GM19238 (cell line): ENCODE measurements around the gene SLC6A6.
"Not testable (repeated sequence)": the region's sequence is repeated elsewhere in the genome, so short reads cannot be mapped to it uniquely, and the experiment has no call there.

ENCODE experiments used
- DNase-seq: peaks from one replicate; pipeline ENCODE4 v3.0.0; 2011; ENCODE audit warnings: low spot score; ENCODE audit not compliant: insufficient read length

SLC6A6 gene

GRCh38 chr3:14397531-14397930 lies 4.9 kb upstream of the SLC6A6 start:
- no peak for DNase-seq

DNA sequence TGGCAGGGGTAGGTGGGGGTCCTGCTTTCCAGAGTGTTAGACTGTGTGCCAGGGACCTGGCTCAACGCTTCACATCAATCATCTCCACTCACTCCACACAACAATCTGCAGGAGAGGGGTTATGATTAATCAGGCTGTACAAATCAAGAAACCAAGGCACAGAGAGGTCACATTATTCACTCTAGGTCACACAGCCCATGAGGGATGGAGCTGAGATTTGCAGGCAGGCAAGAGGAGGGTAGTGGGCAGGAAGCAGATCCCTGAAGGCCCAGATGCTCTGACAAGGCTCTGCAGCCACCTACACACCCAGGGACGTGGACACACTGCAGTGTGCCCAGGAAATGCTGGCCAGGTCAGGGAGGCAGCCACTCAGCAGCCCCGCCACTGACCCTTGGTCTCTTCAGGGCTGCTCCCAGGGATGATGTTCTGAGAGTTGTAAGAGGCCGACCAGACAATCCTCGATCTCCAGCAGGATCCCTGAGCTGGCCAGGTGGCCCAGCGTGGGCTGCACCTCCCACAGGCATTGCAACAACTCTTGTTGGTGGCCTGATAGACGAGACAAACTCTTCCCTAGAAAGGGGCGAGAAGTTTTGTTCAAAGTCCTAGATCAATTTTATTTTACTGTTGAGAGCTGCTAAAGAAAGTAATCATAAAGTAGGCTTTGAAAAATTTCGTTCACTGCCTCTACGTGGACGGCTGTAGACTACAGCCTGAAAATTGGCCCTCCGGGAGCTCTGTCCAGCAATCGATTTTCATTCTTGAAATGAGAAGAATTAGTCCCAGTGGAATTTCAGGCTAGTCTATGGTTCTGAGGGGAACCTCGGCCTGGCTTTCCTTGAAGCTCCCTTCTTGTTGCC lies 4.2 kb upstream of the SLC6A6 start:
- DNase-seq = no peak

GRCh38 chr3:14398797-14399106 lies 3.7 kb upstream of the SLC6A6 start:
- DNase-seq = no peak

- no peak for DNase-seq
These were observed 608 bp upstream of the SLC6A6 start for GRCh38 chr3:14401692-14402303.

DNA sequence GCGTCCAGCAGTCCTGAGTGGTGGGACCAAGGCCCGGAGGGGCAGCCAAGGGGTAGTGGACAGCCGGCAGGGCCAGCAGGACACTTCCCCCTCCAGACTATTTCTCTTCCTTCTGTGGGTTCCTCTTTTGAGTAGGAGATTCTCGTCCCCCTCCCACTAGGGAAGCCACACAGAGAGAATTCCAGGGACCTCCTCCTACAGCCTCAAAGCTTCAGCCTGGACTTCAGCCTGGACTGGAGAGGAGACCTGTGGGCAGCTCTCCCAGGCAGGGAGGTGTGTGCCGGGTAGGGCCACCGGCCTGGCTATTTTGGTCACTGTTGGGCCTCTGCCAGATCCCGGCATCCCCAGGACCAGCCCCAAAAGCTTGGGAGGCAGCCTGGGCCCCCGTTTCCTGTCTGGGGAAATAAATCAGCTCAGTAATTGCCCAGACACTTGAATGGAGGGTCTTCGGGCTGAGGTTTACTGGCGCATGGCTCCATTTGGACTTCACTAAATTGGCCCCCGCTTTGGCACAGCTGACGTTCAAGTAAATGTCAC lies 1.3 kb downstream of the SLC6A6 start:
- DNase-seq = no peak

DNA sequence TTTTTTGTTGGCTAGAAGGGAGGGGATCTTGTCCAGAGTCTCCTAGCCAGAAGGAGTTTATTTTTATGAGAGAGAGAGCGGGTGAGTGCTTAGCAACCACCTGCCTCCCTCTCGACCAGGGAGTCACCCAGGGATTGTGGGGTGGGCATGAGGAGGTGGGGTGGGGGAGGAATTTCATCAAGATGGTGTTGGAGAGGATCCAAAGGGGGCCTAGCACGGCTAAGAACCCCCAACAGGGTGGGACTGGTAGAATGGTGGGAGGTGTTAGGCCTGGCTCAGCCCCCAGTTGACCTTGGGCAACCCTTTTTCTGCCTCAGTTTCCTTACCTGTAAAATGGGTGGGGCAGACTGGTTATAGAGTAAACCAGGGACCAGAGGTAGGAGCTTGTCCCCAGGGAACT lies 1.8 kb downstream of the SLC6A6 start:
- no peak for DNase-seq

DNA sequence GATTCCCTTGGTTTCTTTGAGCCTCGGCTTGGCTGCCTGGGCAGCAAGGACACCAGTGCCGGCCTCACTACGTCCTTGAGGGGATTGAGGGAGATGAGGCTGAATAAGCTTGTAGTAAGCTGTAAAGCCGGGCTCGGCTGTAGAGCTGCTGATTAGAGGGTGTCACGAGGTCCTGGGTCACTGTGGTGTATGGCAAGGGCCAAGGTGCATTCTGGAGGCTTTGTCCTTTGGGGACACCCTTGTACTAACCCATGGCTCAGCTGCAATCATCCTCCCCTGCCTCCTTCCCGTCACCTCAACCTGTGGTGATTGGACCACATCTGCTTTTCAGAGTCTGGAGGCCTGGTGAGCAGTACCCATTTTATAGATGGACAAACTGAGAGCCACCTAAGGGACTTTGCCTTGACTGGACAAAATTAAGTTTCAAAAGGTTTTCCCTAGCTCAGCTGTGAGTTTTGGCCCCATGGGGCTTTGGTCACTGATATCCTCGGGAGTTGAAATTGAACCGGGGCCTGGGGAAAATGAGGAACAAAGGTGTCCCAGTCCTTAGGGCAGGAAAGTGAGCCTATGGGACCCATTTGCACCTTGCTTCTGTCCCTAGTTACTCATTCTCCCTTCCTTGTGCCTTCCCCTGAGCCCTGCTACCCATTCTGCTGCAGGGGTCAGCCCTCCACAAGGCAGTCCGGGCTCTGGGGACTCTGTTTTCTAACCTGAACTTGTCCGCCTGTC lies 2.4 kb downstream of the SLC6A6 start:
- DNase-seq = no peak

- no peak for DNase-seq
These were observed 3.2 kb downstream of the SLC6A6 start for GRCh38 chr3:14405360-14406238.

- DNase-seq = no peak
These were observed 3.9 kb downstream of the SLC6A6 start for GRCh38 chr3:14406336-14406735.

- no peak for DNase-seq
These were observed 4.4 kb downstream of the SLC6A6 start for GRCh38 chr3:14406766-14407165.

DNA sequence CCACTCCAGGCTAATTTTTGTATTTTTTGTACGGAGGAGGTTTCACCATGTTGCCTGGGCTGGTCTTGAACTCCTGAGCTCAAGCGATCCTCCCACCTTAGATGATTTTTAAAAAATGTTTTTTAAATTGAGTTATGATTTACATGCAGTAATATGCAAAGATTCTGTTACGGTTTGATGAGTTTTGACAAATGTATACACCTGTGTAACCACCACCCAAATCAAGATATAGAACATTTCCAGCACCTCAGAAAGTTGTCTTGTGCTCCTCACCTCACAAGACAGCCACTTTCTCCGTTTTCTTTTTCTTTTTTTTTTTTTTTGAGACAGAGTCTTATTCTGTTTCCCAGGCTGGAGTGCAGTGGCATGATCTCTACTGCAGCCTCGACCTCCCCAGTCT lies 4.8 kb downstream of the SLC6A6 start:
- no peak for DNase-seq

- not testable (repeated sequence) for DNase-seq
These were observed 7.3 kb downstream of the SLC6A6 start for GRCh38 chr3:14409779-14410063.

DNA sequence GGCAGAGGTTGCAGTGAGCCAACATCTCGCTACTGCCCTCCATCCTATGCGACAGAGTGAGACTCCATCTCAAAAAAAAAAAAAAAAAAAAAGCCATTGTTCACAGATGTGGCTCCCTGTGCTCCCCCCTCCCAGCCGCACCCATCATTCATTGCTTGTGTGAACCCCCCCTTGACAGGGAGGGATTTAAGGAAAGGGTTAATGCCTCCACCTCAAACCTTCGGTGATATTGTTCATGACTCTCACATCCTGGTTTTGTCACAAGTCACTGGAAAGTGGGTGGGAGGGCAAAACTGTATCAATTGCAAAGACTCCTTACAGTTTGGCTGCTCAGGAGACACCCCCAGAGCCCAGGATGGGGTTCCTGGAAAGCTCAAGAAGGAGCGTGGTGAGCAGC lies 7.7 kb downstream of the SLC6A6 start:
- no peak for DNase-seq

- DNase-seq = no peak
These were observed 8.2 kb downstream of the SLC6A6 start for GRCh38 chr3:14410503-14411165.

GRCh38 chr3:14411166-14411526 lies 8.7 kb downstream of the SLC6A6 start:
- DNase-seq = no peak

DNA sequence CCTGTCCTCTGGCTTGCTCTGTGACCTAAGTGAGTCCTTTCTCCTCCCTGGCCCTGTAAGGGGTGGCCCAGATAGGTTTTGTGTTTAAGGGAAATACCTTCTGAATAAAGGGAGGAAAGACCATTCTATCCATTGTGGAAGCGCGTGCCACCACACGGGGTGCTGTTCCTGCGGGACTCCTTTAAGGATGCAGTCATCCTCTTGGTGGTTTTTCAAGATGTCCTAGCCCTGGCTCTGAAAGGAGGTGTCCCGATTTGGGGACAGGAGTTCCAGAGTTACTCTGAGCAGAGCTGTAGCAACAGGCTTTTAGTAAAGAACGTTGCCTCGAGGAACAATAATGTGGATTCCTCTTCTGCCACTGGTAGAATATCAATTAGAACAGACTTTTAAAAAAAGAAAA lies 9.6 kb downstream of the SLC6A6 start:
- no peak for DNase-seq

- no peak for DNase-seq
These were observed 10.5 kb downstream of the SLC6A6 start for GRCh38 chr3:14412831-14413380.

DNA sequence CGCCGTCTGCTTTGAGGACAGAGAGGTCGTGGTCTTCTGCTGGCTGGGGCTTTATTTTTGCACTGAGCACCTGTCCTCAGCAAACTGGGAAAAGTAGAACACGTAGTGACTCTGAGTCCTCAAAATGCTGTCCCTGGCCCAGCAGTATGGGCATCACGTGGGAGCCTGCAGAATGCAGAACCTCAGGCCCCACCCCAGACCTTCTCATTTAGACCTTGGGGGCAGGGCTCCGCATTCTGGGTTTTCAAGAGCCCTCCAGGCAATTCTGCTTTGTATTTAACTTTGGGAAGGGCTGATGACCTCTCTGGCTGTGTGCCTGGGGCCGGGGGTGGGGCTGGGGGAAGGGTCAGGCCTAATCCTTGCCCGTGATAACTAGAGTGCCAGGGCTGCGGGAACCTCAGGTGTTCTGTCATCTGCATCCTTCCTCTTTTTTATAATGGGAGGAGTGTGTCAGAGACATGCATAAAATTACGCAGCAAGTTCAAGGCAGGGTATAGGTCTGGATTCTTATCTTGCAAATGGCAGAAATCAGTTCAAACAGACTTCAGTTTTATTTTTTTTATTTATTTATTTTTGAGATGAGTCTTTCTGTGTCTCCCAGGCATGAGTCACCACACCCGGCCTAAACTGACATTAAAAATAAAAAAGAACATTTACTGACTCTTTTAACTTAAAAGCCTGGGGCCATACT lies 11.1 kb downstream of the SLC6A6 start:
- DNase-seq = no peak

DNA sequence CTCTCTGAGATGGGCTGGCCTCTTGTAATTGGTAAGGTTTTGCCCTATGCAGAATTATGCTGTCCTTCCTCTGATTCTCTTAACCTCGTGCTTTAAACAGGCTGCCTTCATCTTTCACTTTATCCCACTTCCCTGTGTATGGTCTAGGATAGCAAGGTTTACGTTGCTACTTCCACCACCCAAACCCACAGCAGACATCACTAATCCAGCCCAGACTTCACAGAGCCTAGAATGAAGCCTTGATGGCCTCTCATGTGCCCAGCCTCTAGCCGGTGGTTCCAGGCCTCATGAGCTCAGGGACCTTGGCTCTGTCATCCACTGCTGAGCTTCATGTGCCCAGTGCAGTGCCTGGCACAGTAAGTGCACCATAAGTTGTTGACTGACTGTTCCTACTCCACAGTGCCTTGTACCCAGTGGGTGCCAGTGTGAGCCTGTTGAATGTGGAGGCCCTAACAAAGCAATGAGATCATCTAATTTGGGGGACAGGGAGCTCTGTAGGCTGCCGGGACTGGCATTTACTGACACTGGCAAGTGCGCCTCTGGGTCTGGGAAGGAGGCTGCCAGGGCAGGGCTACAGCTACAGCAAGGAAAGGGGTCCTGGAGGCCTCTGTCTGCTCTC lies 12.5 kb downstream of the SLC6A6 start:
- DNase-seq = no peak

- DNase-seq = no peak
These were observed 13.1 kb downstream of the SLC6A6 start for GRCh38 chr3:14415501-14415900.
